ENCODE measurements around the gene KCND3.

- no peak for TF ChIP-seq POLR2A (IDR thresholded peaks at IDR 0.05)
- TF ChIP-seq CTCF (IDR thresholded peaks at IDR 0.05) = no peak
These were observed 124.6 kb downstream of the KCND3 start for GRCh38 chr1:111864862-111865261.
